ENCODE results near the gene TNNC2. TPM values are rescaled to one million over a fixed set of nuclear protein-coding genes. Genes with fewer than 3 reads are reported as not detected.
A peak's percentile ranks its signal among the peaks of the same experiment; 100 is the strongest.
"Not testable (repeated sequence)": the region's sequence is repeated elsewhere in the genome, so short reads cannot be mapped to it uniquely, and the experiment has no call there.

Gene TNNC2
- total RNA-seq, result 10 to 100 TPM in 1 of 4 donors, 1 to 10 TPM in 2, not detected in 1; 2.3 to 12.0 (median 6.5) TPM

DNA sequence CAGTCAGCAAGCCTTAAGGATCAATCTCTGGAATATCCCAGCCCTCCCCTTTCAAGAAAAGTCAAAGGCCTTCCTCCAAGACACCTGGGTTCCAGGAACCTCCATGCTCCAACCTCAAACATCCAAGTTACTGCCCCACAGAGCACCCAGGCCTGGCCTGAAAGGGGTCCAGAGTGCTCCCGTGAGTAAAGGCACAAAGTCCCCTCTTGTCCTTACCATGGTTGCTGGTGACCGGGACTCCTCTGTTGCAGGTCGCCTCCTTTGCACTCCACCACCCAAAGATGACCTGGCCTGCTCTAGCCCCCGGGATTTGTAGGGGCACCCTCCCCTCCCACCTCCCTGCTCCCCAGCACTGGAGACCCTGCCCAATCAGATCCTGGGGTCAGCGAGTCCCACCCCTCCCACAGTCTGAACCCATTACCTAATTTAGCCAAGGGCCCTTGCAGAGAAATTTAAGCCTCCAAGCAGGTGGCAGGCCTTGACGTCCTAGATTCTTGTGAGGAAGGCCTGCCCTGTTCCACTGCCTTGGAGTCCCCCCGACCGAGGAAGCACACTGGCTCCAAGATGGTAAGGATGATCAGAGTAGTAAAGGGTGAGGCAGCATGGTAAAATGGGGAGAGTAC, at the start of gene TNNC2:
TNNC2 (minus strand) TSS at position 283 of the 623 bp plus-strand sequence; CDS start at position 219, 64 bp downstream.
- Histone ChIP-seq H3K4me1 (peaks cover 0 to 62% (median 17%) of the 10 kb centered on the region in 4 donors), H3K36me3 (no peaks in the 10 kb centered on the region), H3K4me3 (no peak within 1 kb of the TSS), H3K9me3 (no peaks in the 10 kb centered on the region), H3K27me3 (peaks cover 0 to 23% of the 10 kb centered on the region in 2 donors), H3K27ac (peak within 1 kb of the TSS; percentile 58 to 91 (median 73))
- TF ChIP-seq POLR2A (IDR thresholded peaks at IDR 0.05), result no peak
- no peak for TF ChIP-seq EP300 (IDR thresholded peaks at IDR 0.05)
- TF ChIP-seq, protein P1, sequence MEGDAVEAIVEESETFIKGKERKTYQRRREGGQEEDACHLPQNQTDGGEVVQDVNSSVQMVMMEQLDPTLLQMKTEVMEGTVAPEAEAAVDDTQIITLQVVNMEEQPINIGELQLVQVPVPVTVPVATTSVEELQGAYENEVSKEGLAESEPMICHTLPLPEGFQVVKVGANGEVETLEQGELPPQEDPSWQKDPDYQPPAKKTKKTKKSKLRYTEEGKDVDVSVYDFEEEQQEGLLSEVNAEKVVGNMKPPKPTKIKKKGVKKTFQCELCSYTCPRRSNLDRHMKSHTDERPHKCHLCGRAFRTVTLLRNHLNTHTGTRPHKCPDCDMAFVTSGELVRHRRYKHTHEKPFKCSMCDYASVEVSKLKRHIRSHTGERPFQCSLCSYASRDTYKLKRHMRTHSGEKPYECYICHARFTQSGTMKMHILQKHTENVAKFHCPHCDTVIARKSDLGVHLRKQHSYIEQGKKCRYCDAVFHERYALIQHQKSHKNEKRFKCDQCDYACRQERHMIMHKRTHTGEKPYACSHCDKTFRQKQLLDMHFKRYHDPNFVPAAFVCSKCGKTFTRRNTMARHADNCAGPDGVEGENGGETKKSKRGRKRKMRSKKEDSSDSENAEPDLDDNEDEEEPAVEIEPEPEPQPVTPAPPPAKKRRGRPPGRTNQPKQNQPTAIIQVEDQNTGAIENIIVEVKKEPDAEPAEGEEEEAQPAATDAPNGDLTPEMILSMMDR (IDR thresholded peaks at IDR 0.05), result no peak
- 82 to 83% methylated on average over 8 of the region's 8 CpGs for WGBS, 2 donors
- no peak for DNase-seq (ENCODE audit: low spot score in 2 of 2)

DNA sequence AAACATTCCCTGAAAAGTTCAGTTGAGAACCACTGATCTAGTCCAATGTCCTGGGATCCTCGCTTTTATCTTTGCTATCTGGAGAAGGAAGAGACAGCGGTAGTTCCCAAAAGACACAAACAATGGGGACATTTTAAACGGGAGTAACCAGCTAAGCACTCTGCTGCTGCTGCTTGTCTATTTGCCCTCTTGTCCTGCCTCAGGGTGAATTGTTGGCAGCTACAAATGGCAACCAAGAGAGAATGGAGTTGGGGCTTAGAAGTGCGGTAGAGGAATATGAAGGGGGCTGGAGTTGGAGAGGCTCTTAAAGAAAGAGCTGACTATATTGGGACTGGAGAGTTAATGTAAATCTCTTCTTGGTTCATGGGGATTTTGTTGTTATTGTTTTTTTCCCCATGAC, 47.5 kb upstream of the TNNC2 start:
- WGBS, 2 donors, result 45 to 52% methylated on average over 4 of the region's 4 CpGs
- no peaks in the 10 kb centered on the region for H3K9me3 ChIP-seq
- no peak overlapping the region for H3K4me3 ChIP-seq
- no peaks in the 10 kb centered on the region for H3K27me3 ChIP-seq
- peaks cover 0 to 10% (median 0%) of the 10 kb centered on the region in 4 donors for H3K4me1 ChIP-seq
- TF ChIP-seq, protein P1 (IDR thresholded peaks at IDR 0.05), result no peak
- peaks cover 0 to 32% (median 0%) of the 10 kb centered on the region in 3 donors for H3K36me3 ChIP-seq
- H3K27ac ChIP-seq, result no peak overlapping the region
- DNase-seq (ENCODE audit: low spot score in 2 of 2), result no peak

DNA sequence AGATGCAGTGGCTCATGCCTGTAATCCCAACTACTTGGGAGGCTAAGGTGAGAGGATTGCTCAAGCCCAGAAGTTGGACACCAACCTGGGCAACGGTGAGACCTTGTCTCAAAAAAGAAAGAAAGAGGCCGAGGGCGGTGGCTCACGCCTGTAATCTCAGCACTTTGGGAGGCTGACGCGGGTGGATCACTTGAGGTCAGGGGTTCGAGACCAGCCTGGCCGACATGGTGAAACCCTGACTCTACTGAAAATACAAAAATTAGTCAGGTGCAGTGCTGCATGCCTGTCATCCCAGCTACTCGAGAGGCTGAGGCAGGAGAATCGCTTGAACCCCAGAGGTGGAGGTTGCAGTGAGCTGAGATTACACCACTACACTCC, 47.0 kb upstream of the TNNC2 start:
- not testable (repeated sequence) for DNase-seq (ENCODE audit: low spot score in 2 of 2); H3K4me1 ChIP-seq
- WGBS, 2 donors, result 92% methylated on average over 10 of the region's 10 CpGs

DNA sequence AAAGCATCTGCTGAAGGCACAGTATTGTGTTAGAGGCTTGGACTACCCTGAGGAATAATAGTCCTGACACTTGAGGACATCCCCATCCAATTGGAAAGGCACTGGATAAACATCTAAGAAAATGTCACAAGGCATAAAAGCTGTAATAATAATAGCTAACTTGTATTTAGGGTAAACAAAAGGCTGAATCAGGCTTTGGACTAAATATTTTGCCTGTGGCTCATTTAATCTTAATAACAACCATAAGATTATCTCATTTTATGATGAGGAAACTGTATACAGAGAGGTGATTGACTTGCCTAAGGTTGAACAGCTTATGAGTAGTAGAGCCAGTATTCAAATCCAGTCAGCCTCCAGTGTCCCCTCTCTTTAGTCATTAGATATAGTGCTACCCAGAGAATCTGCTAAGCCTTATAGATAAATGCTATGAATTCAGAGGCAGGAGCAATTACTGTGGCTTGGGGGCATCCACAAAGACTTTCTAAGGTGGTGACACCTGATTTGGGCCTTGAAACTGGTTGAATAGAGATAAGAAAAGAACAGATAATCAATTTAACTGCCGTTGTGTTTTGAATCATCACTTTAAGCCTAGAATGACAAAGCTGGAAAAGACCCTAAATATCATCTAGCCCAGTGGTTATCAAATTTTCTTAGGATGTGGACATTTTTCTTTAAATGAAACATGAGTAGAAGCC, 46.4 kb upstream of the TNNC2 start:
- H3K27me3 ChIP-seq, result no peaks in the 10 kb centered on the region
- H3K27ac ChIP-seq, result no peak overlapping the region
- WGBS, 2 donors, result 79 to 84% methylated on average over 1 of the region's 1 CpG
- no peak for DNase-seq (ENCODE audit: low spot score in 2 of 2)
- TF ChIP-seq, protein P1 (IDR thresholded peaks at IDR 0.05), result no peak
- no peak for TF ChIP-seq POLR2A (IDR thresholded peaks at IDR 0.05)
- TF ChIP-seq EP300 (IDR thresholded peaks at IDR 0.05), result no peak
- no peaks in the 10 kb centered on the region for H3K9me3 ChIP-seq
- H3K4me3 ChIP-seq, result no peak overlapping the region
- peaks cover 0 to 3% (median 0%) of the 10 kb centered on the region in 4 donors for H3K4me1 ChIP-seq
- H3K36me3 ChIP-seq, result peaks cover 0 to 21% (median 0%) of the 10 kb centered on the region in 3 donors

More for the DNA sequence above, 47.0 kb upstream of the TNNC2 start:
- not testable (repeated sequence) for H3K27me3 ChIP-seq, H3K27ac ChIP-seq, H3K9me3 ChIP-seq, H3K4me3 ChIP-seq
- peaks cover 0 to 27% (median 0%) of the 10 kb centered on the region in 3 donors for H3K36me3 ChIP-seq

DNA sequence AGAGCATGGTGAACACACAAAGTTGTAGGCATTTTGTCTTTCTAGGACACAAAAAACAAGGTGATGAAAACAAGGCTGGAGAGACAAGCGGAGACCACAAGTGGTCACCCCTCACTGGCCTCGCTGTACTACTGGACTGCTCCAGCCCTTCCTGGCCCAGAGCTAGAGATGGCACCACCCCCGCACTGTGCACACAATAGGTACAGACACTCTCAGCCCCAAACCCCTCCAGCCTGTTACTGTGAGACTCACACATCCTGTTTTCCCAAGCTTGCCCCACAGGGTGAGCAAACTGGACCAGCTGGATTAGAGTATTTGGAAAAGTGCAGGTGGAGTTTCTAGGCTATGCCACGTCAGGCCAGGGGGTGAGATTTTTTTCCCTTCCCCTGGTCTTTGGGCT, 45.5 kb upstream of the TNNC2 start:
- Histone ChIP-seq H3K4me1 (no peaks in the 10 kb centered on the region), H3K9me3 (no peaks in the 10 kb centered on the region), H3K36me3 (peaks cover 0 to 12% (median 0%) of the 10 kb centered on the region in 3 donors), H3K27me3 (no peaks in the 10 kb centered on the region), H3K4me3 (no peak overlapping the region), H3K27ac (no peak overlapping the region)
- DNase-seq (ENCODE audit: low spot score in 2 of 2), result no peak
- TF ChIP-seq POLR2A (IDR thresholded peaks at IDR 0.05) (no peak), EP300 (IDR thresholded peaks at IDR 0.05) (no peak)
- WGBS, 2 donors, result 85 to 92% methylated on average over 4 of the region's 4 CpGs

DNA sequence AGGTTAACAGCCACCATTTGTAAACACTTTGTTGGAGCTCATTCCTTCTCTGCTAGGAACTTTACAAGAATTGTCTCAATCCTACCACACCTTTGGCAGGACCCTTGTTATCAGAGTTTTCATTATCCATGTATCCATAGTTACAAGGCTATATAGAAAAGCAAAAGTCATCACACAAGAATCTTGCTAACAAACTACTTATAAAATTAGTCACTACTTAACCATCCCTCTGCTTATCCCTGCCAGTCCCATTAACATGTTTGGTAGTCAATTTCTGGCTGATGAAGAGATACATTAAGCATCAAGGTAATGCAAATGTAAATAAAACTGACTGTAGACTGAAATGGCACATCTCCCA, 40.7 kb upstream of the TNNC2 start:
- no peak for DNase-seq (ENCODE audit: low spot score in 2 of 2)
- Histone ChIP-seq H3K27me3 (no peaks in the 10 kb centered on the region), H3K4me1 (no peaks in the 10 kb centered on the region), H3K9me3 (no peaks in the 10 kb centered on the region), H3K36me3 (peaks cover 0 to 4% (median 0%) of the 10 kb centered on the region in 3 donors), H3K27ac (no peak overlapping the region), H3K4me3 (no peak overlapping the region)
- TF ChIP-seq EP300 (IDR thresholded peaks at IDR 0.05) (no peak), POLR2A (IDR thresholded peaks at IDR 0.05) (no peak)
- TF ChIP-seq, protein P1 (IDR thresholded peaks at IDR 0.05), result no peak
